HCT116 (cell line): ENCODE measurements around the gene ODF4.
A peak's percentile ranks its signal among the peaks of the same experiment; 100 is the strongest.

Experiments
- CBX3 ChIP-seq: IDR thresholded peaks from 2 replicates; pipeline ENCODE4 v1.6.1; 2012; ENCODE audit warnings: low read depth
- POLR2A ChIP-seq: IDR thresholded peaks from 2 replicates; pipeline ENCODE4 v1.7.0; 2011; ENCODE audit warnings: borderline replicate concordance; ENCODE audit not compliant: insufficient read depth, insufficient read length; ENCODE audit errors: extremely low read depth
- POLR2AphosphoS5 ChIP-seq: IDR thresholded peaks from 2 replicates; pipeline ENCODE4 v1.6.1; 2011; ENCODE audit warnings: mild to moderate bottlenecking, low read depth, low read length, moderate library complexity
- SIN3A ChIP-seq: IDR thresholded peaks from 2 replicates; pipeline ENCODE4 v1.6.1; 2012; ENCODE audit warnings: low read depth
- SP1 ChIP-seq: IDR thresholded peaks from 2 replicates; pipeline ENCODE4 v1.6.1; 2012; ENCODE audit warnings: low read depth
- ZFX ChIP-seq: fragments of 450-650 bp; IDR thresholded peaks from 2 replicates; pipeline ENCODE4 v1.6.1; 2017

- TF ChIP-seq POLR2A (peak; percentile 86), SP1 (peak; percentile 87), ZFX (no peak; the same call in 1 of the 2 replicates), SIN3A (peak; percentile 84), POLR2AphosphoS5 (peak; percentile 97), CBX3 (peak; percentile 73)
Observed at GRCh38 chr17:8383143-8383822, 43.6 kb downstream of the ODF4 start, which contains the start of gene RPL26.
